GM19467 (cell line): ENCODE measurements around the gene SORBS1.
"Not testable (repeated sequence)": the region's sequence is repeated elsewhere in the genome, so short reads cannot be mapped to it uniquely, and the experiment has no call there.

Source experiments
- ATAC-seq: cut with Tn5 transposase; IDR thresholded peaks from one replicate; pipeline ENCODE4 v1.9.1; 2021; ENCODE audit warnings: mild to moderate bottlenecking, moderate library complexity; ENCODE audit not compliant: unreplicated experiment

The SORBS1 gene

DNA sequence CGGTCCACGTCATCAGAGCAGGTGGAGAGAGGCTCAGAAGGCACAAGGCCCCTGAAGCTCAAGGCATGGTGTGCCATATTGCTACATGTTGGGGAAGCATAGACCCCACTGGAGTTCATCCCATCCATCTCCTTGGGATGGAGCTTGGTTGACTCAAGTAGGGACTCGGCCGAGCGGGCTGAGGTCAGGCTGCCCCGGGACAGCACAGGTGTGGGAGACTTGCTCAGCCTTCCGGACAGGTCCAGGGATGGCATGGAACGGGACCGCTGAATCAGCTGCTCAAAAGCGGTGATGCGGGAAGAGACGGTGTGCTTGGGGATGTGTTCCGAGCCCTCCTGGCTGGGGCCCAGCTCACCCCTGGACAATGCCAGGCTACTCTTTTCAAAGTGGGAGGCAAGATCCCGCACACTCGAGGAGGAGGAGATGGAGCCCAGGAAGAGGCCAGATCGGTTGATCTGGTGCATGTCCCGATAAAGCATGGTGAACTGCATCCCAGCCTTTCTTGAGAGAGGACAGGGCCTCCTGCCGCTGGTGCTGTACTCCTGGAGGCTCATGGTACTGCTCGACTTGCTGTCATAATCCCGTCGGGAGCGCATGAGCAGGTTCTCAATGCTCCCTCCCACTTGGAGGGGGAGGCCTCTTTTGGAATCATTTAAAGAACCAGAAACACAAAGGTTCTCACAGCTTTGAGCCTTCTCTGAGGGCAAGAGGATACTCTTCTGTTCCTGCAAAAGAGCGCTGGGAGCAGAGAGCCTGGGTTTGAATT, 204.8 kb downstream of the SORBS1 start:
- ATAC-seq, result no peak

DNA sequence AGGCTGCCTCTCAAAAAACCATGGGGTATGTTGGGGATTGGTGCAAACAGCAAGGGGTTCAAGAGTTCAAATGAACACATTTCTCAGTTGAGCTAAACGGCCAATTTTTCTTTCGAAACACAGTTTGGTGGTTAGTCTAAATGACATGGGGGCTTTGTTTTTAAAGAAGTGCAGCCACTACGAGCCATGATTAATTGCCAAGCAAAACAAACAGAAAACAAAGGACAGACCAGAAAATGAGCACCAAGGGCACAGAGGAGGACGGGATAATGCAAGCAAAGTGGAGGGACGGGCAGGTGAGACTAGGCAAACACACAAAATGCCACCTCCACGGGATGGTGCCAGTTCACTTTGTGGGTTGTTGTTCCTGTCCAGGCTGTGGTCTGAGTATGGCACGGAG, 205.9 kb downstream of the SORBS1 start:
- ATAC-seq, result no peak

DNA sequence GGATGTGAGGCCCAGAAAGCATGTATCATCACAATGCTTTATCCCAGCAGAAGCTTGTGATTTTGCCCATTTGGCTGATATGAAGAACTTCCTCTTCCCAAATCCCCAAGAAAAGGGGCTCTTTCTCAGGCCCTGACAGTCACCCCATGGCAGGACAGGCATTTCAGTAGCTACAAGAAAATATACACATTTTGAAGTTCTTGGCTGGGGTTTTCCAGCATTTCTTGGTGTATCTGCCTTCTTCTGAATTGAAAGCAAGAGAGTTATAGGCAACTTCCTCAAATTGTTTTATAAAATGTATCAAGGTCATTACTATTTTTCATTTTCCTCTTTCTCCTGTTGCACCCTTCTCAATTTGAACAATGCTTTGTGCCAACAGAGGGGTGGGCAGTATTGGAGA, 207.1 kb downstream of the SORBS1 start:
- no peak for ATAC-seq

DNA sequence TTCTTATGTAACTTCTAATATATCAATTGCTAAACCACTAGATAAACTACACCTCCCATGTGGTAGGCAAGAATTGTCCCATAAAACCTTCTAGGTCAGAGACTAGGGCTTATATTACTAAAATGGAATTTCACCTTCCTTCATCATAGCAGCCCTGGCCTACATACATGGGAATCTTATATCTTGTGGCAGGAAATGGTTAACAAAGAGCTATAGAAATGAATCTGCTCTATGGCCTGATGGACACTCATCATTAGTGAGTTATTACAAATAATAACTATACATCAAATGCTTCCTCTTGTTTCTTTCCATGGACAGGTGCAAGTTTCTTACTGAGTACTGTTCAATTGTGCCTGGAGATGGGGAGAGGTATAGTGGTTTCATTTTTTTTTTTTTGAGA, 208.0 kb downstream of the SORBS1 start:
- ATAC-seq, result no peak

DNA sequence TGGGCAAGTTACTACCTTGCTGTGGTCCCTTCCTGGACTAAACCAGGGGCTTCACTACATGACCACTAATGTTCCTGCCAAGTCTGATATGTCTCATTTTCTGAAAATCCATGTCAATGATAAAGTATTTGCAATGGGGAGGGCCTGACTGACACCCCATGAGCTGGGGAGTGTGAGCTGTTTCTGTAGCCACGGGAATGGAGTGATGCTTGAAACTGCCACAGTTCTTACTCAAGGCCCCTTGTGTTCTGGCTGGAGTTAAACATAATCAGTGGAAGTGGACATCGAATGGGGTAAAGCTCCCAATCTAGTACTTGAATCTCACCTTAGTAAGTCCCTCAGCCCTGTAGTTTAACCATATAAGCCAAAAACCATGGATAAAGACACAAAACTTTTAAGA, 208.5 kb downstream of the SORBS1 start:
- no peak for ATAC-seq

DNA sequence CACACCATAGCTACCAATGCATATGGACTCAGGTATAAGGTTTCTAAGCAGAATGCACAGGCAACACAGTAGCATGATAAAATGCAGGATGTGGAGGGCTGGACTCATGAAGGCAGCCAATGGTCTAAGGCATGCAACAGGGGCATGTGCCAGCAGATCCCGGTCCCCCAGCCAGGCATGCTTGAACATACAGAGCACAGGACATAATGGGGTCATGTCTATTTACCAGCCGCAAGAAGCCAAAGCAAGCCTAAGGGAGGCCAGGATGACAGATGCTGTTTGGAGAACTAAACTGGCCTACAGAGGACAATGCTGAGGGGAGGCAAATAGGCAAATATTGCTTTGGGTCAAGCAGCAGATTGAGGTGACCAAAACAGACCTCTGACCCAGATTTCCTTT, 210.3 kb downstream of the SORBS1 start:
- no peak for ATAC-seq

DNA sequence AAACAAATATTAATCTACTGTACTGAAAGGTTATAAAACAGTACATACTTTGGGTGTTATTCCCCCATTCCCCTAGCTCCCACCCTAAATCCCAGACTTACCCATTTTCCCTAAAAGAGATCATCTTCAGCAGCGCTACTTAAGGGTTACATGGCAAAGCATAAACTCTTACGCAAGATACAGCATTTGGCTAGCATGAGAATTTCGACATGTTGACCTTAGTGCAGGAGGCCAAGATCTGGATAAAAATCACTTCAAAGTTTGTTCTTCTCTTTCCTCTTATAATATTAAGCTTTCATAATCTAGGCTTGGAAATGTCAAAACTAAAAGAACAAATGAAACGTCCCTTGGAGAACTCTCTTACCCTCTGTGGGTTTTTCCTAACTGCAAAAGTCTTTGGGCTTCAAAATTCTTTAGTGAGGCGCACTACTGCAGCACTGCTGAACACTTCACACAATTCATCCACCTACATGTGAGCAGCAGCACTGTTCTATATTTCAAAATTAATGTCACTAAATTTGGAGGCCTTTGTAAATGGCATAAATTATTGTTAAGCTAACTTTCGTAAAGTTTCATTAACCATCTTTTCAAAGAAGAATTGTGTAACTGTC, 210.8 kb downstream of the SORBS1 start:
- ATAC-seq, result no peak

DNA sequence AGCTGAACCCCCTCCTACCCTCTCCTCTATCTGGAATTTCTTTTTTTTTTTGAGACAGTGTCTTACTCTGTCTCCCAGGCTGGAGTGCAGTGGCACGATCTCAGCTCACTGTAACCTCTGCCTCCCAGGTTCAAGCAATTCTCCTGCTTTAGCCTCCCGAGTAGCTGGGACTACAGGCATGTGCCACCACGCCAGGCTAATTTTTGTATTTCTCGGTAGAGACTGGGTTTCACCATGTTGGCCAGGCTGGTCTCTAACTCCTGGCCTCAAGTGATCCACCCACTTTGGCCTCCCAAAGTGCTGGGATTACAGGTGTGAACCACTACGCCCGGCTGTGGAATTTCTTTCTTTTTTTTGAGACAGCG, 213.8 kb downstream of the SORBS1 start:
- ATAC-seq, result not testable (repeated sequence)

DNA sequence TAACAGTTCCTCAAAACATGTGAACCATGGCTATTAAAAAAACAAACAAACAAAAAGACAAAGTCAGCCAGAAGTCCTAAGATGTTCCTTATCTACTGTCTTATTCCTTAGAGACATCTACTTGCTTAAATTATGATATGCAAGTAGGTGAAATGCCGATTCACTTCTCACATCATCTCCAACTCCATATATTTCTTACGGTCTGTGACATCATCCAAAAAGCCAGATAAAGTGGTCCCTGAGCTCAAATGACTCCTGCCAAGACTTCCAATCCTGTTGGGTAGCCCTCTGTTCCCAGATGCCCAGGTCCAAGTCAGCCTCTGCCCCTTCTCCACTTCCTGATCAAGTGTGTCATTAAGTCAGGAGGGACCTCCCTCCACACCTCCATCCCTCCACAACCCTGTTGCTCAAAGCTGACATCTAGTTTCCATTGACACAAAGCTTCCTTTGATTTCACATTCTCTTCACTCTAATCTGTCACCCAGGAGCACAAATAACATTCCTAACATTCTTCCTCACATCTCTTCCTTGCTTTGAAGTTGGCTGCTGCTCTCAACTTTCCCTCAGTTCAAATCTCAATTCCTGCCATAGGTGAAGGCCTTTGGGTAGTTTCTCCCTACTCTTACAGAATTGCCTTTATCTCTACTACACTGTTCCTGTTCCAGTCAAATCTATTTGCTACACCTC, 214.3 kb downstream of the SORBS1 start:
- no peak for ATAC-seq

DNA sequence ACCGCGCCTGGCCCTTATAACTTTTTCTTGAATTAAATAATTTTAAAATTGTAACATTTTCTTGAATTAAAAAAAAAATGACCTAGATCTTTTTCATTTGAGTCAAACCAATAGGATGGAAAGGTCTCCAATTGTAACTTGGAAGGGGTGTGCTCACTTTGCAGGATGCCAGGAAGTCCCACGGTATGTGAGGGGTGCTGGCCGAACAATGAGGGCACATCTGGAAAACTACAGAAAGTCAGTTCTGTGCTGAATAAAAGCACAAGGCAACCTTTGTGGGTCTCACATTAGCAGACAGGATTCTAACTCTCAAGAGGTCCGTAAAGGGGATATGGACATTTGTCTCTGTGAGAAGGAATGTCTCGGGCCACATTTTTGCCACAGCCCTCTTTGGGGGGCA, 217.6 kb downstream of the SORBS1 start:
- no peak for ATAC-seq

GRCh38 chr10:95341716-95342130, 219.4 kb downstream of the SORBS1 start:
- no peak for ATAC-seq

- ATAC-seq, result no peak
Measured at GRCh38 chr10:95339863-95340262, 221.3 kb downstream of the SORBS1 start.

GRCh38 chr10:95337423-95338160, 223.6 kb downstream of the SORBS1 start:
- no peak for ATAC-seq

GRCh38 chr10:95336702-95337101, 224.5 kb downstream of the SORBS1 start:
- ATAC-seq, result no peak

- ATAC-seq, result no peak
Measured at GRCh38 chr10:95335933-95336699, 225.1 kb downstream of the SORBS1 start.

DNA sequence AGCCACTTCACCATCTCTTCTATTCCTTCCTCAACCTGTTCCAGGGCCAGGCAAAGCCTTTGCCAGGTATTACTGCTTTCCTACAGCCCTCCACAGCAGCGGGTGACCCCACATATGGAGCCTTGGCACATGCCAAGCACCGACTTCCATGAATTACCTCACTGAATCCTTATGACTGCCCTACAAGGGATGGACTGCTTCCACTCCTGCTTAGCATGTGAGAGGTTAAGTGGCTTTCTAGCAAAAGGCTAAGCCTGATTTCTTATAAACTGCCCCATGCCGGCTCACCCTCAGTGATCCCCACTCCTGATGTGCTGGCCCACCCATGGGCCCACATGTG, 226.4 kb downstream of the SORBS1 start:
- ATAC-seq, result no peak

DNA sequence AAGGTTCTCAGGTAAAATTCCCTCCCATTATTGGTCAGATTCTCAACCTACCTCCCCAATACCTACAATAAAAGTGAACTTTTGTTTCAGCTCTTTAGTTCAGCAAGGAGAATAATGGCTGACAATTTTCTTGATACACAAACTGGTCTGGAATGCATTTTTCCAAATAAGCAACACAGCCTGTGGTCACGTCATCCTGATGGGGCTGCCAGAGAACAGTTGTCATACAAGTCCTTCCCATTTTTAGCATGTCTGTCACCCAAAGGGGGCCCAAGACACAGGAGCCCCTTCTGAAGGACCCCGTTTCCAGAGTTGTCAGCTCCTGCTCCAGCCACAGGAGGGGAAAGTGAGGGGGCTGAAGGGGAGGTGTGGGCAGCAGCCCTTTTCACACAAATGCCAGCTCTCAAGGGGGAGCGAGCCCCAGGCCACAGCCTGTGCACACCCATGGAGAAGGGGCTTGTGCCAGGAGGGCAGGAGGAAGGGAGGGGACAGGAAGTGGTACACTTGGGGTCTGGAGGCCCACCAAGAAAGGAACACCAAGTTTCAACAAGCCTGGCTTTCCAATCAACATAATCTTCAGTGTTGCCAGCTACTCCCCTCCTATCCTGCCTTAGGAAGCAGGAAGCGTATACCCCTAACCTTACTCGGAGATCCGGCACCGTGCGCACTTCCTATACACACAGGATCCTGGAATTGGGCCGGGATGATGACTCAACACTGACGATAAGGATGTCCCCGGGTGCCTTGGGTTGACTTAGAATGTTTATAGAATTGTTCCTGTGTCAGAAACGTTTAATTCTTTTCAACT, 227.0 kb downstream of the SORBS1 start:
- no peak for ATAC-seq

GRCh38 chr10:95332666-95333249, 228.4 kb downstream of the SORBS1 start:
- no peak for ATAC-seq

GRCh38 chr10:95331596-95332130, 229.5 kb downstream of the SORBS1 start:
- ATAC-seq, result no peak
